ENCODE data around the gene PIK3AP1. TPM values are rescaled to one million over a fixed set of nuclear protein-coding genes. Genes with fewer than 3 reads are reported as not detected.

PIK3AP1 gene
- total RNA-seq, 3 donors from 2014 or later: 9.8 to 26.9 (median 14.2) TPM

DNA sequence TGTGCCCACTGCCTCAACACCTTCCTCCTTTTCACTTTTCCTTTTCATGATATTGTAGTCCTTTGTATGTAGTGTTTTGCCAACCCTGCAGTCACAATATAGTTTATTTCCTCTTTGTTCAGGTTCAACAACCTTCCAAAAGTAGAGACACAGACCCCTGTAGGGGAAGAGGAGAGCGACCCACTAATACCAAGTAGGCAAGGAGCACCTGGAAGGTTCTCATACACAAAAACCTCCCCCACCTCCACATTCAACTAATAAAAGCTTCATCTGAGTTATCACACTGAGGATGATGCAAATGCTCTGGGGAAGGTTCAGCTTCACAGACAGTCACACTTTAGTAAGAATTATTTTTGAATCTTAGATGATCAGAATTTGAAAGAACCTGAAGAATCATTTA, 41.6 kb downstream of the PIK3AP1 start:
- Histone ChIP-seq H3K9me3 (no peaks in the 10 kb centered on the region), H3K4me3 (no peak overlapping the region), H3K4me1 (no peaks in the 10 kb centered on the region), H3K27ac (no peak overlapping the region), H3K36me3 (no peaks in the 10 kb centered on the region), H3K27me3 (no peaks in the 10 kb centered on the region)
- no peak for DNase-seq (ENCODE audit: low spot score in 2 of 2)
- intact Hi-C loops (cut with DNase I; ENCODE audit: low total_unique reads): no loop called here
- TF ChIP-seq, protein P1, sequence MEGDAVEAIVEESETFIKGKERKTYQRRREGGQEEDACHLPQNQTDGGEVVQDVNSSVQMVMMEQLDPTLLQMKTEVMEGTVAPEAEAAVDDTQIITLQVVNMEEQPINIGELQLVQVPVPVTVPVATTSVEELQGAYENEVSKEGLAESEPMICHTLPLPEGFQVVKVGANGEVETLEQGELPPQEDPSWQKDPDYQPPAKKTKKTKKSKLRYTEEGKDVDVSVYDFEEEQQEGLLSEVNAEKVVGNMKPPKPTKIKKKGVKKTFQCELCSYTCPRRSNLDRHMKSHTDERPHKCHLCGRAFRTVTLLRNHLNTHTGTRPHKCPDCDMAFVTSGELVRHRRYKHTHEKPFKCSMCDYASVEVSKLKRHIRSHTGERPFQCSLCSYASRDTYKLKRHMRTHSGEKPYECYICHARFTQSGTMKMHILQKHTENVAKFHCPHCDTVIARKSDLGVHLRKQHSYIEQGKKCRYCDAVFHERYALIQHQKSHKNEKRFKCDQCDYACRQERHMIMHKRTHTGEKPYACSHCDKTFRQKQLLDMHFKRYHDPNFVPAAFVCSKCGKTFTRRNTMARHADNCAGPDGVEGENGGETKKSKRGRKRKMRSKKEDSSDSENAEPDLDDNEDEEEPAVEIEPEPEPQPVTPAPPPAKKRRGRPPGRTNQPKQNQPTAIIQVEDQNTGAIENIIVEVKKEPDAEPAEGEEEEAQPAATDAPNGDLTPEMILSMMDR (IDR thresholded peaks at IDR 0.05): no peak
- no peak for TF ChIP-seq POLR2AphosphoS5 (IDR thresholded peaks at IDR 0.05)
- TF ChIP-seq POLR2A (IDR thresholded peaks at IDR 0.05): no peak

DNA sequence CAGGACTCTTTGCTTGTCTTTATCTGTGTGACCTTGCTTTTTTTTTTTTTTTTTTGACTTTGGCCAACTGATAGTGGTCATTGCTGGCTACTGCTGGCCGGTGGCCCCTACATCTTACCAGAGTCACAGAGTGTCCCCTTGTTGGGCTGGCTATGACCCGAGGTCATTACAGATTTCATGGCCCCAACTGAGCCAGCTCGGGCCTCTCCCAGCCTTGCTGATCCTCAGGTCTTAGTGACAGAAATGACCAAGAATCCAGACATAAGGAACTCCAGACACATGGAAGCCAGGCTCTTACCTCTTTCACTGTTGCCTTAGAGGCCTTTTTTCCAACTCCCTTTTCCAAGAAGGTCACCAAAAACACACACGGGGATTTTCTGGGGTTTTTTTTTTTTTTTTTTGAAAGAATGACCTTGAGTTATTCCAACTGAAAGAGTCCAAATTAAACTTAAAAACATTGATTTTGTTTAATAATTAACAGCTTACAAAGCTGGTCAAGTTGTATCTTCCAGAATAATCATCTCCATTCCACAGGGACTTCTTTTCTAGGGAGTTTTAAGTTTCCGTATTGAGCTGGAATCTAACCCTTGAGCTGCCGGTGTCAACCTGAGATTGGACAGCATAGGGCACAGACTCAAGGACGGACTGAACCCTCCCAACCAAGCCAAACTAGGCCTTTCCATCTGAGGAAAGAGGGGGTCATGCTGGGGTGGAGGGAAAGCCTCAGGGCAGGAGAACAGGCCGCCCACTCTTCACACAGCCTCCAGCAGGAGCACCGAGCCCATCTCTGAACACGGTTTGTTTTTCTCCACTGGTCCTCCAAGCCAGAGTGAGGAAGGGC, 43.8 kb downstream of the PIK3AP1 start:
- TF ChIP-seq POLR2AphosphoS5 (IDR thresholded peaks at IDR 0.05) (no peak), POLR2A (IDR thresholded peaks at IDR 0.05) (no peak)
- TF ChIP-seq, protein P1 (IDR thresholded peaks at IDR 0.05): no peak
- H3K27me3 ChIP-seq: no peaks in the 10 kb centered on the region
- H3K9me3 ChIP-seq: no peaks in the 10 kb centered on the region
- no peak for DNase-seq (ENCODE audit: low spot score in 2 of 2)
- no peaks in the 10 kb centered on the region for H3K36me3 ChIP-seq
- H3K4me1 ChIP-seq: no peaks in the 10 kb centered on the region
- no peak overlapping the region for H3K4me3 ChIP-seq
- intact Hi-C loops (cut with DNase I; ENCODE audit: low total_unique reads): no loop called here
- H3K27ac ChIP-seq: no peak overlapping the region

DNA sequence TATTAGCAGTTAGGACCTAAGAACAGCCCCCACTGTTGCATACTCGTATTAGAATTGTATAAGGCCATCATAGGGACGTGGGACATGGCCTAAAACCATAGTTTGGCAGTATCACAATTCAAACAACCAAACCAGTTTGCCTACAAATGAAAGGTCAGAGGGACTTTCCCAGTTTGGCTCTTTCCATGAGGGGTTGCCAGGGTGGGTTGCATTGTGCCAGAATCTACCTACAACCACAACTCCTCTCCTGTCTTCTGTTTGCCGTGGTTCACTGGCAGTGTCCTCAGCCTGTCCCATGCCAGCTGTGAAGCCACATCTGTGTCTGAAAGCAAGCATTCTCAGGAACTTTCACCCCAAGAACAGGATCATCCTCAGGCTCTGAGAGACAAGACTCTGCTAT, 44.5 kb downstream of the PIK3AP1 start:
- TF ChIP-seq, protein P1 (IDR thresholded peaks at IDR 0.05): no peak
- TF ChIP-seq POLR2AphosphoS5 (IDR thresholded peaks at IDR 0.05): no peak
- TF ChIP-seq POLR2A (IDR thresholded peaks at IDR 0.05): no peak
- no peak overlapping the region for H3K27ac ChIP-seq
- H3K27me3 ChIP-seq: no peaks in the 10 kb centered on the region
- no peaks in the 10 kb centered on the region for H3K4me1 ChIP-seq
- no peak overlapping the region for H3K4me3 ChIP-seq
- H3K36me3 ChIP-seq: no peaks in the 10 kb centered on the region
- H3K9me3 ChIP-seq: no peaks in the 10 kb centered on the region
- intact Hi-C loops (cut with DNase I; ENCODE audit: low total_unique reads): no loop called here
- no peak for DNase-seq (ENCODE audit: low spot score in 2 of 2)

DNA sequence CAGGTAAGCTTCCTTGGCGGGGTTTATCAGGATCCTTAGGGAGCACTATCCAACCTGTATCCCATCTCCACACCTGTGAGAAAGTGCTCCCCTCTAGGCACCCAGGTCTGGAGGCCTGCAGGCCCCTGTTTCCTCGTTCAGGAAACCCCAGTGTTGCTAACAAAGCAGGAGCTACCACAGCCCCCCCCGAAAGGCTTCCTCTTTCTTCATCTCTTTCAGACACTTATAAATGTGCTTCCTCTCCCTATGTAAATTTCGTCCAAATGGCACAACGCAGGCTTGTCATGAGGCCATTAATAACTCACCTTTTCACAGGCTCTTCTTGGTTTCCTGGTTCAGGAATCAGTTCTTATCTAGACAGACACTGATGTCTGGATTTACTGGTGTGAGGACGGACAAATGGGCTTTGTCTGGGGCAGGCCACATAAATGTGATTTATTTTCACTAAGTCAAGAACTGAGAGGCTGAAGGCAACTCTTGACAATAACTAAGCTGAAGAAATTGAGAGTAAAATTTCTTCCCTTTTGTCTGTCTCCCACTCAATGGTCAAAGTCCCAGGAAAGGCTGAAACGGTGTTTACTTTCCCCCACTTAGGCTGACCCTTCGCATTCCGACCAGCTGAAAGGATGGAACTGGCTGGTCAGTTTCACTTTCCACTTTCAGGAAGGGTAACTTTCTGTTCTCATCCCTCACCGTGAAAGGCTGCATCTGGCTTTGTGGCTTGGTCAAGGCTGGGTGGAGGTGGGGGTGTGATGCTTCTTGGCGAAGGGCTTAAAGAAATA, 46.8 kb downstream of the PIK3AP1 start:
- peak overlapping the region in 1 of 3 donors; percentile 21 for H3K4me3 ChIP-seq
- DNase-seq (ENCODE audit: low spot score in 2 of 2): no peak
- H3K27me3 ChIP-seq: no peaks in the 10 kb centered on the region
- H3K9me3 ChIP-seq: no peaks in the 10 kb centered on the region
- TF ChIP-seq POLR2AphosphoS5 (IDR thresholded peaks at IDR 0.05): no peak
- TF ChIP-seq POLR2A (IDR thresholded peaks at IDR 0.05): no peak
- TF ChIP-seq, protein P1 (IDR thresholded peaks at IDR 0.05): no peak
- H3K27ac ChIP-seq: peak overlapping the region; percentile 39 to 42
- no peaks in the 10 kb centered on the region for H3K4me1 ChIP-seq
- H3K36me3 ChIP-seq: no peaks in the 10 kb centered on the region
- intact Hi-C loops (cut with DNase I; ENCODE audit: low total_unique reads): no loop called here
